SK-N-SH (cell line): Measurements from ENCODE around the gene AKAP6. TPM values are rescaled to one million over a fixed set of nuclear protein-coding genes. Genes with fewer than 3 reads are reported as not detected.

Experiments used
- CTCF ChIA-PET: fragments of 300-600, 350-600 bp; formaldehyde crosslinking; extraction: SDS; loops from one replicate; lab custom pipeline; 2021; lab: Yijun Ruan, JAX
- POLR2A ChIA-PET: fragments of 350-600 bp; sonication (Branson Sonifier 250); formaldehyde crosslinking; extraction: SDS; loops from one replicate; lab custom pipeline; 2020; ENCODE audit warnings: antibody characterized with exemption, inconsistent platforms; lab: Yijun Ruan, JAX
- DNase-seq: peaks from one replicate; pipeline ENCODE4 v3.0.0; 2012
- H2AFZ ChIP-seq: fragments of 200-600 bp; sonication (generic); 2 replicates; pipeline ENCODE4 v1.8.1; 2016; ENCODE audit warnings: antibody characterized with exemption, mild to moderate bottlenecking, low read depth
- H3F3A ChIP-seq: fragments of 200-600 bp; sonication (generic); replicated peaks from 2 replicates; pipeline ENCODE3; 2016; ENCODE audit warnings: antibody characterized with exemption, mild to moderate bottlenecking; ENCODE audit not compliant: insufficient read depth
- H3K27ac ChIP-seq, 2 experiments: fragments of 200-500 bp in 1 of 2; fragments of 200-600 bp in 1 of 2; sonication (Bioruptor generic) in 1 of 2; sonication (generic), shearing (Covaris generic) in 1 of 2; 2 replicates each; pipeline versions ENCODE4 v1.5.1 to v1.6.1; 2014 to 2016; ENCODE audit warnings: low read depth in 2 of 2, inconsistent platforms in 1 of 2, low read length in 1 of 2, mild to moderate bottlenecking in 1 of 2, mixed read lengths in 1 of 2
- H3K27me3 ChIP-seq: fragments of 200-600 bp; sonication (generic), shearing (Covaris generic); 2 replicates; pipeline ENCODE4 v1.6.1; 2016; ENCODE audit warnings: mixed run types; ENCODE audit not compliant: insufficient read depth
- H3K36me3 ChIP-seq, 2 experiments: fragments of 200-500 bp in 1 of 2; fragments of 200-600 bp in 1 of 2; sonication (Bioruptor generic) in 1 of 2; sonication (generic) in 1 of 2; replicated peaks in 1 of 2; 2 replicates each; pipeline versions ENCODE3 to v1.5.1; 2014 to 2016; ENCODE audit warnings: low read length in 1 of 2, mild to moderate bottlenecking in 1 of 2; ENCODE audit not compliant: insufficient read depth in 2 of 2, control insufficient read depth in 1 of 2
- H3K4me1 ChIP-seq, 2 experiments: fragments of 200-500 bp in 1 of 2; fragments of 200-600 bp in 1 of 2; sonication (Bioruptor generic) in 1 of 2; sonication (generic), shearing (Covaris generic) in 1 of 2; 2 replicates each; pipeline versions ENCODE4 v1.5.1 to v1.6.1; 2014 to 2016; ENCODE audit warnings: low read depth in 1 of 2, low read length in 1 of 2, mixed run types in 1 of 2; ENCODE audit not compliant: insufficient read depth in 2 of 2, control insufficient read depth in 1 of 2
- H3K4me2 ChIP-seq: fragments of 200-600 bp; sonication (generic), shearing (Covaris generic); 2 replicates; pipeline ENCODE4 v1.6.1; 2017; ENCODE audit warnings: mixed run types
- H3K4me3 ChIP-seq, 2 experiments: fragments of 200-500 bp in 1 of 2; fragments of 200-600 bp in 1 of 2; sonication (Bioruptor generic) in 1 of 2; sonication (generic), shearing (Covaris generic) in 1 of 2; 2 replicates each; pipeline versions ENCODE4 v1.5.1 to v1.8.1; 2014 to 2016; ENCODE audit warnings: low read depth in 2 of 2, inconsistent platforms in 1 of 2, low read length in 1 of 2, mild to moderate bottlenecking in 1 of 2, mixed read lengths in 1 of 2, moderate library complexity in 1 of 2
- H3K79me2 ChIP-seq: fragments of 200-600 bp; sonication (generic); 2 replicates; pipeline ENCODE4 v1.8.1; 2017; ENCODE audit warnings: mild to moderate bottlenecking; ENCODE audit not compliant: insufficient read depth
- H3K9ac ChIP-seq: fragments of 200-600 bp; sonication (generic); 2 replicates; pipeline ENCODE4 v1.6.1; 2017; ENCODE audit warnings: mixed run types
- H3K9me2 ChIP-seq: fragments of 200-600 bp; sonication (generic); 2 replicates; pipeline ENCODE4 v1.6.1; 2017; ENCODE audit warnings: mixed run types
- H3K9me3 ChIP-seq: fragments of 200-600 bp; sonication (generic); 2 replicates; pipeline ENCODE4 v1.6.1; 2017; ENCODE audit warnings: mixed run types, mild to moderate bottlenecking, moderate library complexity
- H4K20me1 ChIP-seq: fragments of 200-600 bp; sonication (generic); 2 replicates; pipeline ENCODE4 v1.6.1; 2017; ENCODE audit warnings: mild to moderate bottlenecking, mixed run types; ENCODE audit not compliant: insufficient read depth
- CTCF ChIP-seq: fragments of 200-600 bp; sonication (generic); IDR thresholded peaks from 2 replicates; pipeline ENCODE4 v1.6.1; 2017; ENCODE audit warnings: antibody characterized with exemption, mild to moderate bottlenecking, moderate library complexity
- ELF1 ChIP-seq: IDR thresholded peaks from 2 replicates; pipeline ENCODE4 v1.4.0; 2012
- EZH2phosphoT487 ChIP-seq: fragments of 200-600 bp; sonication (generic); IDR thresholded peaks from 2 replicates; pipeline ENCODE4 v1.6.1; 2017; ENCODE audit warnings: low read depth, mixed run types, mild to moderate bottlenecking, antibody characterized with exemption, moderate library complexity, borderline replicate concordance
- IRF3 ChIP-seq: fragments of 150-350 bp; IDR thresholded peaks from 2 replicates; pipeline ENCODE4 v1.6.1; 2016; ENCODE audit warnings: mild to moderate bottlenecking, low read depth, low read length
- MXI1 ChIP-seq: IDR thresholded peaks from 2 replicates; pipeline ENCODE4 v1.6.1; 2012; ENCODE audit warnings: mild to moderate bottlenecking, low read depth, low read length, improper control_type of control experiment
- NFIC ChIP-seq: IDR thresholded peaks from 2 replicates; pipeline ENCODE4 v1.4.0; 2012; ENCODE audit warnings: borderline replicate concordance
- PBX3 ChIP-seq: IDR thresholded peaks from 2 replicates; pipeline ENCODE4; 2012
- POLR2AphosphoS5 ChIP-seq: IDR thresholded peaks from 2 replicates; pipeline ENCODE4 v1.6.1; 2012; ENCODE audit warnings: low read depth, low read length
- RAD21 ChIP-seq: IDR thresholded peaks from 2 replicates; pipeline ENCODE4 v1.6.1; 2012; ENCODE audit warnings: mild to moderate bottlenecking, low read length
- REST ChIP-seq: IDR thresholded peaks from 2 replicates; pipeline ENCODE4 v1.6.1; 2012; ENCODE audit warnings: mild to moderate bottlenecking, low read depth, low read length, moderate library complexity
- RFX5 ChIP-seq: IDR thresholded peaks from 2 replicates; pipeline ENCODE4 v1.6.1; 2012; ENCODE audit warnings: mild to moderate bottlenecking, improper control_type of control experiment, low read length
- SMC3 ChIP-seq: IDR thresholded peaks from 2 replicates; pipeline ENCODE4 v1.6.1; 2012; ENCODE audit warnings: low read depth, low read length, improper control_type of control experiment
- ZBTB33 ChIP-seq: IDR thresholded peaks from 2 replicates; pipeline ENCODE4 v1.4.0; 2012; ENCODE audit warnings: low read depth, borderline replicate concordance
- WGBS: methylation state at CpG from one replicate; pipeline ENCODE4 v1.1.6; 2017; ENCODE audit warnings: low lambda C conversion rate; 5-methylcytosine and 5-hydroxymethylcytosine counted together
- polyA plus RNA-seq, 3 experiments: library from polyadenylated mRNA; depleted of rRNA; stranded (reverse); fragments of >200 nt; gene quantifications; 2 replicates each; pipeline ENCODE4 v1.2.3, GENCODE V29; 2012

Gene AKAP6
- polyA plus RNA-seq, 1 of the 3 experiments (the other 2 are of a cell fraction), result 1.7 TPM

- Histone ChIP-seq H3K36me3 (peaks cover 0 to 10% of the 10 kb centered on the region in 2 experiments), H3F3A (peaks cover 8% of the 10 kb centered on the region), H3K79me2 (no peaks in the 10 kb centered on the region), H4K20me1 (no peaks in the 10 kb centered on the region), H3K4me3 (no peak overlapping the region), H3K4me1 (peaks cover 3 to 12% of the 10 kb centered on the region in 2 experiments; a peak in 2 of 4 replicates), H3K27ac (no peak overlapping the region), H3K9me3 (no peaks in the 10 kb centered on the region), H3K4me2 (no peak overlapping the region), H3K9ac (no peak overlapping the region), H2AFZ (no peak overlapping the region), H3K9me2 (no peaks in the 10 kb centered on the region), H3K27me3 (no peaks in the 10 kb centered on the region)
- no peak for DNase-seq
- TF ChIP-seq NFIC (no peak), EZH2phosphoT487 (no peak), IRF3 (no peak), MXI1 (no peak), PBX3 (no peak), REST (no peak)
- CTCF ChIA-PET, result interaction anchor here (0.7 to 1.6 kb wide), 7 partner anchors 12 to 1205 kb away, joined by 3 to 6 read pairs (median 3); no protein-coding TSS in a partner anchor
- POLR2A ChIA-PET, result no interaction called here
- 59% methylated on average over 1 of the region's 1 CpG for WGBS
These were observed 258.4 kb downstream of the AKAP6 start for GRCh38 chr14:32587461-32587860.

- no peaks in the 10 kb centered on the region for H3K27me3 ChIP-seq
- H2AFZ ChIP-seq, result no peak overlapping the region
- H3K9me3 ChIP-seq, result no peaks in the 10 kb centered on the region
- CTCF ChIA-PET, result interaction anchor here (0.9 to 2.0 kb wide), 13 partner anchors 8 to 1204 kb away, joined by 3 to 8 read pairs (median 3); no protein-coding TSS in a partner anchor
- no peaks in the 10 kb centered on the region for H4K20me1 ChIP-seq
- H3K4me1 ChIP-seq, result peaks cover 3 to 20% of the 10 kb centered on the region in 2 experiments; a peak in 3 of 4 replicates
- peaks cover 18% of the 10 kb centered on the region for H3F3A ChIP-seq
- H3K36me3 ChIP-seq, result peaks cover 0 to 10% of the 10 kb centered on the region in 2 experiments
- no peak overlapping the region for H3K27ac ChIP-seq
- H3K9ac ChIP-seq, result no peak overlapping the region
- TF ChIP-seq ZBTB33 (no peak), SMC3 (peak; percentile 47), RFX5 (no peak), RAD21 (peak; percentile 76), ELF1 (no peak), CTCF (peak; percentile 75), POLR2AphosphoS5 (no peak), EZH2phosphoT487 (no peak)
- TF ChIP-seq, all 33 proteins: peak for 3
- POLR2A ChIA-PET, result no interaction called here
- H3K9me2 ChIP-seq, result no peaks in the 10 kb centered on the region
- H3K79me2 ChIP-seq, result no peaks in the 10 kb centered on the region
- 58% methylated on average over 6 of the region's 6 CpGs for WGBS
- DNase-seq, result peak; percentile 17
- H3K4me2 ChIP-seq, result no peak overlapping the region
- H3K4me3 ChIP-seq, result no peak overlapping the region
These were observed 259.6 kb downstream of the AKAP6 start for GRCh38 chr14:32588448-32589320.
